Skeletal muscle satellite cell (primary cell): ENCODE results near the gene SNRNP70.
"Not testable (repeated sequence)": the region's sequence is repeated elsewhere in the genome, so short reads cannot be mapped to it uniquely, and the experiment has no call there.

Experiments used
- H3K27me3 ChIP-seq: 2 replicates; pipeline ENCODE4 v1.7.0; 2013; ENCODE audit warnings: low read length; ENCODE audit not compliant: control insufficient read depth, insufficient read depth
- H3K36me3 ChIP-seq: 2 replicates; pipeline ENCODE4 v1.7.0; 2013; ENCODE audit warnings: mild to moderate bottlenecking, control low read depth, low read length; ENCODE audit not compliant: insufficient read depth
- H3K4me1 ChIP-seq: 2 replicates; pipeline ENCODE4 v1.7.0; 2013; ENCODE audit warnings: low read length; ENCODE audit not compliant: control insufficient read depth, insufficient read depth
- H3K4me2 ChIP-seq: 2 replicates; pipeline ENCODE4 v1.7.0; 2013; ENCODE audit warnings: mild to moderate bottlenecking, low read length
- H3K4me3 ChIP-seq: 2 replicates; pipeline ENCODE4 v1.7.0; 2013; ENCODE audit warnings: low read length
- H3K9ac ChIP-seq: 2 replicates; pipeline ENCODE4 v1.7.0; 2013; ENCODE audit warnings: mild to moderate bottlenecking, low read depth, low read length, moderate library complexity
- H3K9me3 ChIP-seq: replicated peaks from 2 replicates; pipeline ENCODE4 v1.7.0; 2013; ENCODE audit warnings: mild to moderate bottlenecking, control low read depth, low read length

SNRNP70 gene

GRCh38 chr19:49050376-49051033 lies 34.7 kb upstream of the SNRNP70 start:
- H3K36me3 ChIP-seq, H3K27me3 ChIP-seq, H3K9me3 ChIP-seq, H3K4me1 ChIP-seq, H3K4me3 ChIP-seq: not testable (repeated sequence)
- Histone ChIP-seq H3K9ac (peak overlapping the region; percentile 50), H3K4me2 (peak overlapping the region; percentile 59)

GRCh38 chr19:49056101-49056901 lies 28.9 kb upstream of the SNRNP70 start:
- no peaks in the 10 kb centered on the region for H3K27me3 ChIP-seq
- no peaks in the 10 kb centered on the region for H3K9me3 ChIP-seq
- H3K36me3 ChIP-seq = no peaks in the 10 kb centered on the region
- H3K9ac ChIP-seq = peak overlapping the region; percentile 71
- H3K4me3 ChIP-seq = peak overlapping the region; percentile 77
- H3K4me2 ChIP-seq = peak overlapping the region; percentile 90
- peaks cover 16% of the 10 kb centered on the region for H3K4me1 ChIP-seq

- H3K36me3 ChIP-seq, H3K27me3 ChIP-seq, H3K9me3 ChIP-seq: not testable (repeated sequence)
- peak overlapping the region; percentile 77 for H3K4me3 ChIP-seq
- peak overlapping the region; percentile 71 for H3K9ac ChIP-seq
- peak overlapping the region; percentile 90 for H3K4me2 ChIP-seq
- H3K4me1 ChIP-seq = peaks cover 16% of the 10 kb centered on the region
Measured at GRCh38 chr19:49056902-49057596, 28.2 kb upstream of the SNRNP70 start.

GRCh38 chr19:49057636-49058234 lies 27.5 kb upstream of the SNRNP70 start, which contains the start of gene CGB7:
CGB7 (minus strand) TSS chr19:49057749; CDS start chr19:49055375, 2,374 bp downstream.
- no peaks in the 10 kb centered on the region for H3K36me3 ChIP-seq
- peak within 1 kb of the TSS; percentile 90 for H3K4me2 ChIP-seq
- peak within 1 kb of the TSS; percentile 77 for H3K4me3 ChIP-seq
- peaks cover 16% of the 10 kb centered on the region for H3K4me1 ChIP-seq
- H3K9me3 ChIP-seq = no peaks in the 10 kb centered on the region
- no peaks in the 10 kb centered on the region for H3K27me3 ChIP-seq
- H3K9ac ChIP-seq = peak within 1 kb of the TSS; percentile 71

GRCh38 chr19:49058562-49058961 lies 26.7 kb upstream of the SNRNP70 start:
- peaks cover 16% of the 10 kb centered on the region for H3K4me1 ChIP-seq
- no peaks in the 10 kb centered on the region for H3K9me3 ChIP-seq
- H3K27me3 ChIP-seq = no peaks in the 10 kb centered on the region
- H3K9ac ChIP-seq = no peak overlapping the region
- H3K4me2 ChIP-seq = no peak overlapping the region
- H3K4me3 ChIP-seq = no peak overlapping the region
- H3K36me3 ChIP-seq = no peaks in the 10 kb centered on the region

- H3K4me2 ChIP-seq = no peak overlapping the region
- H3K9me3 ChIP-seq = no peaks in the 10 kb centered on the region
- H3K4me1 ChIP-seq = peaks cover 16% of the 10 kb centered on the region
- peaks cover 3% of the 10 kb centered on the region for H3K27me3 ChIP-seq
- no peak overlapping the region for H3K4me3 ChIP-seq
- H3K36me3 ChIP-seq = no peaks in the 10 kb centered on the region
- H3K9ac ChIP-seq = no peak overlapping the region
Measured at GRCh38 chr19:49059053-49059452, 26.2 kb upstream of the SNRNP70 start.

- Histone ChIP-seq H3K4me2 (no peak overlapping the region), H3K27me3 (peaks cover 11% of the 10 kb centered on the region), H3K9ac (no peak overlapping the region), H3K4me1 (peaks cover 21% of the 10 kb centered on the region), H3K4me3 (no peak overlapping the region), H3K9me3 (no peaks in the 10 kb centered on the region), H3K36me3 (no peaks in the 10 kb centered on the region)
Measured at GRCh38 chr19:49061000-49061399, 24.3 kb upstream of the SNRNP70 start.

- H3K9ac ChIP-seq = no peak overlapping the region
- peaks cover 12% of the 10 kb centered on the region for H3K27me3 ChIP-seq
- peaks cover 20% of the 10 kb centered on the region for H3K4me1 ChIP-seq
- no peaks in the 10 kb centered on the region for H3K9me3 ChIP-seq
- H3K4me3 ChIP-seq = no peak overlapping the region
- no peak overlapping the region for H3K4me2 ChIP-seq
- no peaks in the 10 kb centered on the region for H3K36me3 ChIP-seq
Measured at GRCh38 chr19:49061445-49061844, 23.8 kb upstream of the SNRNP70 start.

GRCh38 chr19:49064029-49064629 lies 21.1 kb upstream of the SNRNP70 start:
- H3K9ac ChIP-seq = no peak overlapping the region
- peak overlapping the region; percentile 44 for H3K4me2 ChIP-seq
- H3K27me3 ChIP-seq = peaks cover 21% of the 10 kb centered on the region
- no peaks in the 10 kb centered on the region for H3K9me3 ChIP-seq
- H3K36me3 ChIP-seq = no peaks in the 10 kb centered on the region
- H3K4me3 ChIP-seq = no peak overlapping the region
- peaks cover 5% of the 10 kb centered on the region for H3K4me1 ChIP-seq

- Histone ChIP-seq H3K4me2 (peak within 1 kb of the TSS; percentile 44), H3K36me3 (no peaks in the 10 kb centered on the region), H3K27me3 (peaks cover 21% of the 10 kb centered on the region), H3K9ac (no peak within 1 kb of the TSS), H3K9me3 (no peaks in the 10 kb centered on the region), H3K4me3 (no peak within 1 kb of the TSS), H3K4me1 (peaks cover 5% of the 10 kb centered on the region)
Measured at GRCh38 chr19:49064768-49065611, 20.3 kb upstream of the SNRNP70 start, which contains the start of gene NTF4. NTF4 (minus strand) TSS chr19:49064818; CDS start chr19:49061997, 2,821 bp downstream.
